K562 (cell line): ENCODE measurements around the gene RNF114. TPM values are rescaled to one million over a fixed set of nuclear protein-coding genes. Genes with fewer than 3 reads are reported as not detected.
A peak's percentile ranks its signal among the peaks of the same experiment; 100 is the strongest.

Source experiments
- ADNP ChIP-seq: fragments of 200-800 bp; sonication (Bioruptor generic); IDR thresholded peaks from 2 replicates; pipeline ENCODE4 v1.6.1; 2016; ENCODE audit warnings: missing genetic modification characterization, missing compliant biosample characterization
- BRD9 ChIP-seq: fragments of 450-650 bp; IDR thresholded peaks from 2 replicates; pipeline ENCODE4 v1.6.1; 2018; ENCODE audit warnings: low read depth; ENCODE audit not compliant: partially characterized antibody
- CHD2 ChIP-seq: IDR thresholded peaks from 2 replicates; pipeline ENCODE4 v1.6.1; 2011; ENCODE audit warnings: low read depth, low read length
- E2F6 ChIP-seq, 2 experiments: IDR thresholded peaks; 2 replicates each; pipeline ENCODE4 v1.6.1; 2011; ENCODE audit warnings: borderline replicate concordance in 1 of 2, control low read depth in 1 of 2, low read depth in 1 of 2, low read length in 1 of 2, mild to moderate bottlenecking in 1 of 2, mixed read lengths in 1 of 2, moderate library complexity in 1 of 2; ENCODE audit not compliant: insufficient read depth in 1 of 2, insufficient read length in 1 of 2, poor library complexity in 1 of 2, severe bottlenecking in 1 of 2; ENCODE audit errors: extremely low read depth in 1 of 2
- LEF1 ChIP-seq: fragments of 450-650 bp; IDR thresholded peaks from 2 replicates; pipeline ENCODE4 v1.6.1; 2016; ENCODE audit warnings: mild to moderate bottlenecking
- MAZ ChIP-seq, 2 experiments: fragments of 450-650 bp in 1 of 2; sonication (generic) in 1 of 2; formaldehyde crosslinking; IDR thresholded peaks in 1 of 2; conservative IDR thresholded peaks in 1 of 2; 2 replicates each; pipeline versions ENCODE4 v1.4.0 to v1.5.0; 2020; ENCODE audit warnings: mild to moderate bottlenecking in 1 of 2, missing genetic modification reagents in 1 of 2
- TOE1 ChIP-seq, 2 experiments: fragments of 450-650 bp in 1 of 2; sonication (generic) in 1 of 2; formaldehyde crosslinking in 1 of 2; IDR thresholded peaks; 2 replicates each; pipeline versions ENCODE4 v1.7.1 to v1.8.0; 2016 to 2022; ENCODE audit warnings: borderline replicate concordance in 2 of 2, mild to moderate bottlenecking in 2 of 2, antibody characterized with exemption in 1 of 2, inconsistent platforms in 1 of 2, low read depth in 1 of 2, missing genetic modification reagents in 1 of 2, moderate library complexity in 1 of 2
- XRCC5 ChIP-seq: fragments of 200-400 bp; formaldehyde crosslinking; IDR thresholded peaks from 2 replicates; pipeline ENCODE4 v1.6.1; 2017; ENCODE audit warnings: low read depth, mild to moderate bottlenecking, low read length
- ZBTB1 ChIP-seq: sonication (generic); formaldehyde crosslinking; IDR thresholded peaks from 2 replicates; pipeline ENCODE4 v1.8.1; 2023; ENCODE audit warnings: missing genetic modification reagents, low read depth, mild to moderate bottlenecking, borderline replicate concordance
- ZNF57 ChIP-seq: fragments of 450-650 bp; formaldehyde crosslinking; IDR thresholded peaks from 2 replicates; pipeline ENCODE4 v1.4.0; 2020; ENCODE audit warnings: mild to moderate bottlenecking, moderate library complexity
- polyA plus RNA-seq, 8 experiments: library from polyadenylated mRNA; depleted of rRNA in 4 of 8; stranded (reverse) in 5 of 8; unstranded in 3 of 8; fragments of >200 nt; fragmentation: Nextera tagmentation in 2 of 8; fragmentation: Illumina TruSeq in 1 of 8; extraction: Ambion mirVana in 2 of 8; extraction: Trizol in 1 of 8; gene quantifications; 2 replicates each; pipeline versions ENCODE4 v1.2.1 to v1.2.3, GENCODE V29; 2011 to 2014; ENCODE audit warnings: inconsistent platforms in 1 of 8, missing spikeins in 1 of 8
- total RNA-seq, 7 experiments: library from RNA; depleted of rRNA in 6 of 7; stranded (reverse); fragments of >200 nt in 6 of 7; fragmentation: Illumina TruSeq in 2 of 7; extraction: Trizol in 2 of 7; gene quantifications; 2 replicates each; pipeline versions ENCODE4 v1.2.1 to v1.2.3, GENCODE V29; 2011 to 2021; ENCODE audit warnings: low replicate concordance in 1 of 7
- TF ChIP-seq, protein P1 (sequence below): fragments of 450-650 bp; IDR thresholded peaks from 2 replicates; pipeline ENCODE4 v1.6.1; 2016; ENCODE audit warnings: low read depth
- TF ChIP-seq, protein P2 (sequence below): sonication (generic); formaldehyde crosslinking; IDR thresholded peaks from 2 replicates; pipeline ENCODE4 v1.8.0; 2022; ENCODE audit warnings: mild to moderate bottlenecking, low read depth, missing genetic modification reagents

RNF114 gene
- total and polyA plus RNA-seq, 9 of the 15 experiments (the other 6 are each of a cell fraction or from before 2014, with no cell fraction given), result 38.6 to 111 (median 62.6) TPM

DNA sequence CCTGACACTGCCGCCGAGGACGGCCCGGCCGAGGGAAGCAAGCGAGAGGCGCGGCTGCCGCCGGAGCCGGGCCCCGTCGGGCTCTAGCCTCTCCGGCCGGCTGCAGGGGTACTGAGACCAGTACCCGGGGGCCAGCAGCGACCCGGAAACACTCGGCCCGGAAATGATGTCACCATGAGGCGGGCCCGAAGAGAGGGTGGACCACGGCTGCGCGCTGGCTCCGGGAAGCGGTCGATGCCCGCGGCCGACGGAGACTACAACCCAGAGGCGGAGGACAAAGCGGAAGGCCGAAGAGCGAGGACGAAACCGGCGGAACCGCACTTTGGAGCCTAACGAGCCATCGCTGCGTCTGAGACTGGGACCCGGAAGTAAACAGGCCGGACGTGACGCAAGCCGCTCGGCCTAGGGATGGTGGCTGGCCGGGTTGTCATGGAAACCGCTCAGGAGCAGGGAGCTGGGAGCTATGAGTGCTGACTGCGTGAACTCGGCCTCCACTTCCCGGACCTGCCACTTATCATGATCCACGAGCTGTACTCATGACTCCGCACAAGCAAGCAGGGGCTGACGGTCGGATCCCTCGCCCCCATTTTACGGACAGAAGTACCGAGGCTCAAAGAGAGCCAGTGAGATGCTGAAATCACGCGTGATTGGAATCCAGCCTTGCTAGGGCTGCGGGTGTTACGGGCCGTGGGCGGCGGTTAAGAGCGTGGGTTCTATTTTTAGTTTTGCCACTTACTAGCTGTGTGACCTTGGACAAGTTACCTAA, 20.6 kb upstream of the RNF114 start, which contains the start of gene SPATA2 (continued):
- TF ChIP-seq, protein P1, sequence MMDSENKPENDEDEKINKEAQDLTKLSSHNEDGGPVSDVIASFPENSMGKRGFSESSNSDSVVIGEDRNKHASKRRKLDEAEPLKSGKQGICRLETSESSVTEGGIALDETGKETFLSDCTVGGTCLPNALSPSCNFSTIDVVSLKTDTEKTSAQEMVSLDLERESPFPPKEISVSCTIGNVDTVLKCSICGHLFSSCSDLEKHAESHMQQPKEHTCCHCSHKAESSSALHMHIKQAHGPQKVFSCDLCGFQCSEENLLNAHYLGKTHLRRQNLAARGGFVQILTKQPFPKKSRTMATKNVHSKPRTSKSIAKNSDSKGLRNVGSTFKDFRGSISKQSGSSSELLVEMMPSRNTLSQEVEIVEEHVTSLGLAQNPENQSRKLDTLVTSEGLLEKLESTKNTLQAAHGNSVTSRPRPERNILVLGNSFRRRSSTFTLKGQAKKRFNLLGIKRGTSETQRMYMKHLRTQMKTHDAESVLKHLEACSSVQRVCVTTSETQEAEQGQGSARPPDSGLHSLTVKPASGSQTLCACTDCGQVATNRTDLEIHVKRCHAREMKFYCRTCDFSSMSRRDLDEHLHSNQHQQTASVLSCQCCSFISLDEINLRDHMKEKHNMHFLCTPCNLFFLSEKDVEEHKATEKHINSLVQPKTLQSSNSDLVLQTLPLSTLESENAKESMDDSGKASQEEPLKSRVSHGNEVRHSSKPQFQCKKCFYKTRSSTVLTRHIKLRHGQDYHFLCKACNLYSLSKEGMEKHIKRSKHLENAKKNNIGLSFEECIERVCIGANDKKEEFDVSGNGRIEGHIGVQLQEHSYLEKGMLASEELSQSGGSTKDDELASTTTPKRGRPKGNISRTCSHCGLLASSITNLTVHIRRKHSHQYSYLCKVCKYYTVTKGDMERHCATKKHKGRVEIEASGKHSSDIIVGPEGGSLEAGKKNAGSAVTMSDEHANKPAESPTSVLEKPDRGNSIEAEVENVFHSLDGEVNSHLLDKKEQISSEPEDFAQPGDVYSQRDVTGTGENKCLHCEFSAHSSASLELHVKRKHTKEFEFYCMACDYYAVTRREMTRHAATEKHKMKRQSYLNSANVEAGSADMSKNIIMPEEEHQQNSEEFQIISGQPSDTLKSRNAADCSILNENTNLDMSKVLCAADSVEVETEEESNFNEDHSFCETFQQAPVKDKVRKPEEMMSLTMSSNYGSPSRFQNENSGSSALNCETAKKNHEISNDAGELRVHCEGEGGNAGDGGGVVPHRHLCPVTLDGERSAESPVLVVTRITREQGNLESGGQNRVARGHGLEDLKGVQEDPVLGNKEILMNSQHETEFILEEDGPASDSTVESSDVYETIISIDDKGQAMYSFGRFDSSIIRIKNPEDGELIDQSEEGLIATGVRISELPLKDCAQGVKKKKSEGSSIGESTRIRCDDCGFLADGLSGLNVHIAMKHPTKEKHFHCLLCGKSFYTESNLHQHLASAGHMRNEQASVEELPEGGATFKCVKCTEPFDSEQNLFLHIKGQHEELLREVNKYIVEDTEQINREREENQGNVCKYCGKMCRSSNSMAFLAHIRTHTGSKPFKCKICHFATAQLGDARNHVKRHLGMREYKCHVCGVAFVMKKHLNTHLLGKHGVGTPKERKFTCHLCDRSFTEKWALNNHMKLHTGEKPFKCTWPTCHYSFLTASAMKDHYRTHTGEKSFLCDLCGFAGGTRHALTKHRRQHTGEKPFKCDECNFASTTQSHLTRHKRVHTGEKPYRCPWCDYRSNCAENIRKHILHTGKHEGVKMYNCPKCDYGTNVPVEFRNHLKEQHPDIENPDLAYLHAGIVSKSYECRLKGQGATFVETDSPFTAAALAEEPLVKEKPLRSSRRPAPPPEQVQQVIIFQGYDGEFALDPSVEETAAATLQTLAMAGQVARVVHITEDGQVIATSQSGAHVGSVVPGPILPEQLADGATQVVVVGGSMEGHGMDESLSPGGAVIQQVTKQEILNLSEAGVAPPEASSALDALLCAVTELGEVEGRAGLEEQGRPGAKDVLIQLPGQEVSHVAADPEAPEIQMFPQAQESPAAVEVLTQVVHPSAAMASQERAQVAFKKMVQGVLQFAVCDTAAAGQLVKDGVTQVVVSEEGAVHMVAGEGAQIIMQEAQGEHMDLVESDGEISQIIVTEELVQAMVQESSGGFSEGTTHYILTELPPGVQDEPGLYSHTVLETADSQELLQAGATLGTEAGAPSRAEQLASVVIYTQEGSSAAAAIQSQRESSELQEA, result peak; percentile 41; the same call in 1 of the 2 replicates
- peak; percentile 19; the same call in 1 of the 2 replicates for TF ChIP-seq LEF1
- peak; percentile 28; the same call in 1 of the 2 replicates for TF ChIP-seq TOE1 (IDR thresholded peaks at IDR 0.05; ENCODE audit: borderline replicate concordance)
- no peak for TF ChIP-seq TOE1 (CRISPR knock-in tag; IDR thresholded peaks at IDR 0.05; ENCODE audit: borderline replicate concordance, low read depth)
- TF ChIP-seq ZNF57 (CRISPR knock-in tag), result no peak
- peak; percentile 61; the same call in 1 of the 2 replicates for TF ChIP-seq ZBTB1 (CRISPR knock-in tag)
- peak; percentile 74 to 78; a peak in 3 of 4 replicates for TF ChIP-seq MAZ (CRISPR knock-in tag; conservative IDR thresholded peaks at IDR 0.05 in 1 of 2, IDR thresholded peaks at IDR 0.05 in 1 of 2)
- TF ChIP-seq XRCC5, result 0 out of 2 replicates have a peak, but pooled peaks have one; percentile 66
- TF ChIP-seq CHD2, result peak; percentile 79
- TF ChIP-seq ADNP (tag), result peak; percentile 99
- peak; percentile 96 for TF ChIP-seq BRD9
- TF ChIP-seq, protein P2, sequence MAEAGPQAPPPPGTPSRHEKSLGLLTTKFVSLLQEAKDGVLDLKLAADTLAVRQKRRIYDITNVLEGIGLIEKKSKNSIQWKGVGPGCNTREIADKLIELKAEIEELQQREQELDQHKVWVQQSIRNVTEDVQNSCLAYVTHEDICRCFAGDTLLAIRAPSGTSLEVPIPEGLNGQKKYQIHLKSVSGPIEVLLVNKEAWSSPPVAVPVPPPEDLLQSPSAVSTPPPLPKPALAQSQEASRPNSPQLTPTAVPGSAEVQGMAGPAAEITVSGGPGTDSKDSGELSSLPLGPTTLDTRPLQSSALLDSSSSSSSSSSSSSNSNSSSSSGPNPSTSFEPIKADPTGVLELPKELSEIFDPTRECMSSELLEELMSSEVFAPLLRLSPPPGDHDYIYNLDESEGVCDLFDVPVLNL (CRISPR knock-in tag), result no peak; the same call in 1 of the 2 replicates
- TF ChIP-seq E2F6 (IDR thresholded peaks at IDR 0.05; ENCODE audit: borderline replicate concordance in 1 of 2, extremely low read depth in 1 of 2, insufficient read depth in 1 of 2, insufficient read length in 1 of 2, low read depth in 1 of 2, low read length in 1 of 2, poor library complexity in 1 of 2, severe bottlenecking in 1 of 2), result peak in 1 of 2 experiments; percentile 37
